ENCODE results near the gene TMEM44. TPM values are rescaled to one million over a fixed set of nuclear protein-coding genes. Genes with fewer than 3 reads are reported as not detected.

The TMEM44 gene
- total RNA-seq, 2 donors from 2014 or later, result 1.8 to 9.6 TPM

DNA sequence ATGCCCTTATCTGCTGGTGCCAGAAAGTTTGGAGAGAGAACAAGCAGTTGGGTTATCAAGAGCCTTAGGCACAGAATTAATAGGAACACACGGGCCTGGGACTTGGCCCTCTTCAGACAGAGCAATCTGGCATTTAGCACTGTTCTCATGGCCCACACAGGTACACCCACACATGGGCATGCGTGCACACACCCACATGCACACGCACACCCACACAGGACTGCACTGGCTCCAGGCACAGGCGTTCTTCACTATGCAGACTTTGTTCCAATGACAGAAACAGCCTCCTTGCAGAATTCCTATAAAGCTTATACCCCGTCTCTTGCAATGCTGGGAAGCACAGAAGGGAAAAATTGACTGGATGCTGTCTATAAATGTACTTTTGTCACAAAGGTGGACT lies 36.3 kb downstream of the TMEM44 start:
- intact Hi-C loops (cut with DNase I), result loop anchor here (5.0 kb wide), 1 partner anchor 125 kb away; no protein-coding TSS in a partner anchor
- DNase-seq (no peak), ATAC-seq (no peak)
- Histone ChIP-seq H3K9me3 (no peaks in the 10 kb centered on the region), H3K27me3 (no peaks in the 10 kb centered on the region), H3K36me3 (replicated peaks in 1 of 2; ENCODE audit: insufficient read depth in 1 of 2, low read depth in 2 of 2) (no peaks in the 10 kb centered on the region), H3K27ac (no peak overlapping the region), H3K4me3 (no peak overlapping the region), H3K4me1 (no peaks in the 10 kb centered on the region)
- TF ChIP-seq, protein P1, sequence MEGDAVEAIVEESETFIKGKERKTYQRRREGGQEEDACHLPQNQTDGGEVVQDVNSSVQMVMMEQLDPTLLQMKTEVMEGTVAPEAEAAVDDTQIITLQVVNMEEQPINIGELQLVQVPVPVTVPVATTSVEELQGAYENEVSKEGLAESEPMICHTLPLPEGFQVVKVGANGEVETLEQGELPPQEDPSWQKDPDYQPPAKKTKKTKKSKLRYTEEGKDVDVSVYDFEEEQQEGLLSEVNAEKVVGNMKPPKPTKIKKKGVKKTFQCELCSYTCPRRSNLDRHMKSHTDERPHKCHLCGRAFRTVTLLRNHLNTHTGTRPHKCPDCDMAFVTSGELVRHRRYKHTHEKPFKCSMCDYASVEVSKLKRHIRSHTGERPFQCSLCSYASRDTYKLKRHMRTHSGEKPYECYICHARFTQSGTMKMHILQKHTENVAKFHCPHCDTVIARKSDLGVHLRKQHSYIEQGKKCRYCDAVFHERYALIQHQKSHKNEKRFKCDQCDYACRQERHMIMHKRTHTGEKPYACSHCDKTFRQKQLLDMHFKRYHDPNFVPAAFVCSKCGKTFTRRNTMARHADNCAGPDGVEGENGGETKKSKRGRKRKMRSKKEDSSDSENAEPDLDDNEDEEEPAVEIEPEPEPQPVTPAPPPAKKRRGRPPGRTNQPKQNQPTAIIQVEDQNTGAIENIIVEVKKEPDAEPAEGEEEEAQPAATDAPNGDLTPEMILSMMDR (IDR thresholded peaks at IDR 0.05), result no peak
- no peak for TF ChIP-seq POLR2A (IDR thresholded peaks at IDR 0.05)
- 63 to 75% methylated on average over 2 to 5 of the region's 5 CpGs for WGBS, 2 donors

DNA sequence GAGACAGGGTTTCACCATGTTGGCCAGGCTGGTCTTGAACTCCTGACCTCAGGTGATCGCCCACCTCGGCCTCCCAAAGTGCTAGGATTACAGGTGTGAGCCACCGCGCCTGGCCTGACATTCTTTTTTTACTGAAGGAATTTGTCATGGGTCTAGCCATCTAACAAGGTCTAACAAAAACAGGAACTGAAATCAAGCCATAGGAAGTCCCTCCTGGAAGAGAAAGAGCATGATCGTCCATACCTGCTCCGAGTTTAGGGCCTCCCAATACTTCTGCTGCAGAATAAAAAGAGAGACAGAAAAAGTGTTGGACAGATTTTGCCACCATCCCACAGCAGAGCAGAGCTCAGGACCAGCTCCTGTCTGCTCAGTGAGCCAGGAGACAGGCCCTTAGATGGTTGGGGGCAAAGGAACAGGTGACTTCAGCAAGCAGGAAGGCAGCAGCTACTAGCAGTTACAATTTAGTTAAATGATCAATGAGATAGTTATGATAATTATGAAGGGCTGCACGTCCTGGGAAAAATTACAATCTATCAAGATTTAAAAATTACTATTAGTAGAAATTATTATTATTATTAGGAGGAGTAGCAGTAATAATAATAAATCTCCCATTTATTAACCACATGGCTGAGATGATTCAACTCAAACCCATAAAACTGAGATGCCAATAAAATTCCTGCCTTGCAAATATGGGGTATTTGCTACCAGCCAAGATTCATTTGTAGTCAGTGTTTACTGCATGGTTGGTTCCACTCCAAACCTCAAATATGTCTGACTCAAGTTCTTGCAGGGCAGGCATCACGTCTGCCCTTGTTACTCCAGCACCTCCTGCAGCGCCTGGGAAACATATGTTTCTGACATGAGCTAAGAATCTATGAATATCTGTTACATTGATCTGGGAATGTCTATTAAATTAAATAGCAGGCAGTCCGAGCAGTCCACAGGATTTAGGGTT lies 40.1 kb downstream of the TMEM44 start:
- peak; percentile 52 for ATAC-seq
- WGBS, 2 donors, result 66 to 75% methylated on average over 9 to 10 of the region's 10 CpGs

DNA sequence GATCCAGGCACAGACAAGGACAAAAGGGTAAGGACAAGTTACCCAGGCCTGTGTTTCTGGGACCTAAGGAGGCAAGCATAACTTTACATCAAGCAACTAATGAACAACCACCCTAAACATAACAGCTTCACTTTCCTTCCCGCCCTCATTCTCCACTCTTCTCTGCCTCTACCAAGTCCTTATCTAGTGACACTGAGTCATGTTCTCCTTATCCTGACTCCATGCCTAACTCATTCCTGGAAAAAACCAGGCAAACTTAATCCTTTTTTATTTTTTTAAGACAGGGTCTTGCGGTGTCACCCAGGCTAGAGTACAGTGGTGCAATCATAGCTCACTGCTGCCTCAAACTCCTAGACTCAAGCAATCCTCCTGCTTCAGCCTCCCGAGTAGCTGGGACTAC lies 44.5 kb downstream of the TMEM44 start:
- Histone ChIP-seq H3K36me3 (replicated peaks in 1 of 2; ENCODE audit: insufficient read depth in 1 of 2, low read depth in 2 of 2) (no peaks in the 10 kb centered on the region), H3K27me3 (no peaks in the 10 kb centered on the region), H3K4me1 (peaks cover 21% of the 10 kb centered on the region), H3K9me3 (no peaks in the 10 kb centered on the region), H3K27ac (no peak overlapping the region), H3K4me3 (no peak overlapping the region)
- ATAC-seq (no peak), DNase-seq (no peak)
- intact Hi-C loops (cut with DNase I), result no loop called here
- WGBS, 2 donors, result 94 to 97% methylated on average over 3 of the region's 3 CpGs
- TF ChIP-seq POLR2A (IDR thresholded peaks at IDR 0.05), result no peak
- TF ChIP-seq, protein P1 (IDR thresholded peaks at IDR 0.05), result no peak

More for the DNA sequence above, 40.1 kb downstream of the TMEM44 start:
- Histone ChIP-seq H3K27ac (no peak overlapping the region), H3K4me1 (no peaks in the 10 kb centered on the region), H3K27me3 (no peaks in the 10 kb centered on the region), H3K9me3 (no peaks in the 10 kb centered on the region), H3K4me3 (no peak overlapping the region), H3K36me3 (replicated peaks in 1 of 2; ENCODE audit: insufficient read depth in 1 of 2, low read depth in 2 of 2) (no peaks in the 10 kb centered on the region)
- TF ChIP-seq POLR2A (IDR thresholded peaks at IDR 0.05), result no peak
- intact Hi-C loops (cut with DNase I), result no loop called here
- DNase-seq, result peak in 2 of 4 donors; percentile 23 to 36

DNA sequence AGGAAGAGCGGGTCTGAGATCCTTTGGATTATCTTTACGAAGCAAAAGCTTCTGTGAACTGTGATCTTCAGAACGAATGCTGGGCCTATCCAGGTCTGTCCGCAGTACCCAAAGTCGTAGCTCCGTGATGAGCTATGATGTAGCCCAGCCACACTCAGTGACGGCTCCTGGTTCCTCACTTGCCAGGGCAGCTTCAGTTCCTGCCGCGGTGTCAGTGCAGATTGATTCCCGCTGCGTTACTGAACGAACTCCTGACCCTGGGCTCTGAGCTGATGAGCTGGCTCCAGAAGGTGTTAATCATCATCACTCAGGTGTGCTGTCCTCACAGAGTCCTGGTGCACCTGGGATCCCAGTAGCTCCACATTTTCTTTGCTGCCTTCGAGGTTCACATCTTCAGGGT lies 45.0 kb downstream of the TMEM44 start:
- Histone ChIP-seq H3K27me3 (no peaks in the 10 kb centered on the region), H3K36me3 (replicated peaks in 1 of 2; ENCODE audit: insufficient read depth in 1 of 2, low read depth in 2 of 2) (no peaks in the 10 kb centered on the region), H3K9me3 (no peaks in the 10 kb centered on the region), H3K27ac (no peak overlapping the region), H3K4me3 (no peak overlapping the region), H3K4me1 (peaks cover 25% of the 10 kb centered on the region)
- intact Hi-C loops (cut with DNase I), result no loop called here
- no peak for ATAC-seq
- 85 to 93% methylated on average over 6 to 13 of the region's 13 CpGs for WGBS, 2 donors
- TF ChIP-seq, protein P1 (IDR thresholded peaks at IDR 0.05), result no peak
- no peak for TF ChIP-seq POLR2A (IDR thresholded peaks at IDR 0.05)
- DNase-seq, result no peak

DNA sequence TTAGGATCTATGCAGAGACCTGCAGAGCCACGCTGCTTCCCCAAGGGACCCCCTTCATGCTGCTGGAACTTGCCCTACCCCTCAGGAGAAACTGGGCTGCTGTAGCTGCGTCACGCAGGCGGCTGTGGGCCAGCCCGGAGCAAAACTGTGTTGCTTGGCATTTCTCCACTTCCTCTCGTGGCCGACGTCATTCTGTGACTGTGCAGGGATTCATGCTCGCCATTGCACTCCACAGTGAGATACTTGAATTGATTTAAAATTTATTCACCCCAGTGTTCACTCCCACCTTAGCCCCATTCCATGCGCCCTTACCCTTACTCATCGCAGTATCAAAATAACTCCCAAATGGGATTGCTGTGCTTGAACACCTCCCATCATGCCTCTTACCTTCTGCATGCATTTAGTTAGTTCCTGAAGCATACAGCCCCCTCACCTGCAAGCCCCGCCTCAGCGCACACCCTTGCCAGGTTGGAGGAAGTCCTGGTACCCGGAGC lies 45.7 kb downstream of the TMEM44 start:
- peak in 1 of 4 donors; percentile 37 for DNase-seq

More for the DNA sequence above, 45.7 kb downstream of the TMEM44 start:
- 86 to 96% methylated on average over 13 to 14 of the region's 14 CpGs for WGBS, 2 donors
- peaks cover 25% of the 10 kb centered on the region for H3K4me1 ChIP-seq
- no peaks in the 10 kb centered on the region for H3K9me3 ChIP-seq
- TF ChIP-seq, protein P1 (IDR thresholded peaks at IDR 0.05), result no peak
- no peak for TF ChIP-seq POLR2A (IDR thresholded peaks at IDR 0.05)
- H3K4me3 ChIP-seq, result no peak overlapping the region
- intact Hi-C loops (cut with DNase I), result no loop called here
- H3K36me3 ChIP-seq (replicated peaks in 1 of 2; ENCODE audit: insufficient read depth in 1 of 2, low read depth in 2 of 2), result no peaks in the 10 kb centered on the region
- H3K27ac ChIP-seq, result no peak overlapping the region
- H3K27me3 ChIP-seq, result no peaks in the 10 kb centered on the region
- no peak for ATAC-seq

Measured in body of pancreas (tissue), 4 donors.